NCI-H2196 (cell line): Measurements from ENCODE around the gene CASS4.
"Not testable (repeated sequence)": the region's sequence is repeated elsewhere in the genome, so short reads cannot be mapped to it uniquely, and the experiment has no call there.

Source experiments
- DNase-seq: peaks from one replicate; lab custom pipeline; 2025; ENCODE audit not compliant: unreplicated experiment; lab: John Stamatoyannopoulos, UW

Gene CASS4

GRCh38 chr20:56411759-56412472 lies at the start of gene CASS4:
CASS4 (plus strand) TSS chr20:56412260; CDS start chr20:56412459, 199 bp downstream.
- DNase-seq: no peak

GRCh38 chr20:56362833-56363413 lies 49.1 kb upstream of the CASS4 start:
- no peak for DNase-seq

DNA sequence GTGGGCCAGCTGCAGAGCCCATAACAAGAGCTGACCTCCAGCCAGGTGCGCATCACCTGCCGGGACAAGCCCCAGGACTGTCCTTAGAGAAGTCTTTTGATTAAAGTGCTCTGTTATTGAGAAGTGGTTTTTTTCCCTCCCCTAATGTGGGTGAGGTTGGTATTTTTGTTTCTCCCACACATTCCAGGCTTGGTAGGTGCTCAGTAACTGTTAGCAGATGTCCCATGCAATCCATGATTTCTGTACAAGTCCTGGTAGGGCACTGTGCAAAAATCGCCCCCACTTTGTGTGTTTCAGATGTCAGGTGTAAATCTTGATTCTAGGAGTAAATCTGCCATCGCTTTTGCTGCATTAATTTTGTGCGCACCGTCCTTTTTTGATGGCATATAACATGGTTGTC lies 48.6 kb upstream of the CASS4 start:
- DNase-seq: no peak

DNA sequence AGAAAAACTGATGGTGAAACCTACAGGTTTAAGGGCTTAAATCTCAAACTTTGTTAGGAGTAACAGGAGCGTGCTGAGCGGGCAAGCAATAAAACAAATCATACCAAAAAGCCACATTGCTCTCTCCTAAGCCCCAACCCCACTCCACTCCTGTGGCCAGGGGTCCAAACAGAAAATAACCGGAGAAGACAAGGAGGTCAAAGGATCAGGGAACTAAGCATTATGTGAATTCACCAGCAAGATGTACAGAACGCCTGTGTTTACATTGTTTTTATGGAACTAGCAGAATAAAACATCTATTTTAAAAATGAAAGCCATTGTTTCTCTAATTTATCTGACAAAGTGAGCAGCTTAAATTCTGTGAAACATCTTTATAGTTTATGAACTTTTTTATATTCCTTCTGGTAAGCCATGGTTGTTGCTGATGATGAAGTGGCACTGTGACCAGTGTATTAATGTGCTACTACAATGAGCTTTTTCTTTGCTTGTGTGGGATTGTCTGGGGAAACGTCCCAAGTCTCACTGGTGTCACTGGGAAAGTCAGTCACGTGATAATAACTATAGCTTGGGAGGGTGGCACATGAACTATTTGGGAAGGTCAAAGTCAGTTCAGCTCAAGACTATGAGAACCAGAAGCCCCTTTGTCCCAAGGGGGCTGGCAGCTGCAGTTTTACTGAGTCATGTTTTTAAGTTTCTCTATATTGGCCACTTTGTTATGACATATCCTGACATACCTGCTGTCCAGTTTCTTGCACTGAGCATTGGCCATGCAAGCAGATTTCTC lies 43.5 kb upstream of the CASS4 start:
- DNase-seq: no peak

DNA sequence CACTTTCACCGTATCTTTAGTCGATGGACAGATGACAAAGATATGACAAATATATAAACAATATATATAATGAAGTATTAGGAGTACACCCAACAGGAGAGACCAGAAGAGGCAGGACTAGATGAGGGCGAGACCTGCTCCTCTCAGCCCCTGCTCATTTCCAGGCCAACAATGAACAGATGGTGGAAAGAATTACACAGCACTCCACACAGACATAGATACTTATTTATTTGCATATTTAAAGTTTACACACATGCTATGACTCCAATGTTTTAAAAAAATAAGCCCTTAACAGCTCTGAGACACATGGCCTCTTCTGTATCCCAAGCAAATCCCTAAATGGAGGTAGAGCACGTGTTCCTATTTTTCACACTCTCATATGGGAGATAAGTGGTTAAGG lies 42.9 kb upstream of the CASS4 start:
- DNase-seq: no peak

DNA sequence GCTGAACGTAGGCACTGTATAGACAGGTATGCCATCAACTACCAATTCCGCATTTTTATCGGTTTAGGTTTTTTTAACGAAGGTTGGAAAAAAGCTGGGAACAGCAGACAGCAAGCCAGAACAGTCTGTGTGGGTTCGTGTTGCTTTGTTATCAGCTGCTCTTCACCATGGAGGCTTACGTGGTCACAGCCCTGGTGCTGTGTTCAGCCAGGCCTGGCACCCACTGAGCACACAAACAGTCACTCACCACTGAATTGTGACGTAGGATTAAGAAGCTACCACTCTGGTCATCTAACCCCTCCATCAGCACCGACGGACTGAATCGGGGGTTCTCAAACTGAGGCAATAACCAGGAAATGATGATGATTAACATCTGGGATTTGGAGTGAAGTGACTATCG lies 40.1 kb upstream of the CASS4 start:
- no peak for DNase-seq

DNA sequence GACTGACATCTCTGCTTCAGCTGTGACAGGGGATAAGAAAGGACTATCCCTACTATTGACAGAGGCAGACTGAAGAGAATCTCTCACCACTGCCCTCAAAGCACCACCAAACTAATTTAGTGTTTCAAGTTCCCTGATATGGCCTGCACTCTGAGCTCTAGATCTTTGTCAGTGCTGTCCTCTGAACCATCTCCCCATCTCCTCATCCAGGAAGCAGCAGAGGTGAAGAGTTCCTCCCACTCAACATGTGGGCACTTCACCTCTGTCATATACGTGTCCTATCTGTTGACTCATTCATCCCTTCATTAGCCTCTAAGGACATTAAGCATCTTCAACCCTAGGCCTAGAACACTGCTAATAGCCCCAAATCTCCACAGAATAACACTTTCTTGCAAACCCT lies 39.2 kb upstream of the CASS4 start:
- DNase-seq: no peak

DNA sequence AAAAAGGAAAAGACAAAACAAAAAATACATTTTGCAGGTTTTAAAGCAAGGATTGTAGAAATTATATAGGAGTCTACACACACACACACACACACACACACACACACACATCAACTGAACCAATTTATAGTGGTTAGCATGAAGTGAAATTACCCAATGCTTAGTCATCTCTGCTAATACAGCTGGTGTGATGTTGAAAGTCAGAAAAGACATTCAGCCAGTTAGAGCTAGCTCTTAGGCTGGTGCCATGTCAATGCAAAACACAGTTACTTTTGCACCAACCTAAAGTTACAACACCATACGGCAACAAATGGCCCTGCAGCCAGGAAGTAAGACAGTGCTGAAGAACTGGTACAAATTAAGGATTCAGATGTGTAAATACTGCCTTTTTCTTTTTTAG lies 38.1 kb upstream of the CASS4 start:
- DNase-seq: no peak

DNA sequence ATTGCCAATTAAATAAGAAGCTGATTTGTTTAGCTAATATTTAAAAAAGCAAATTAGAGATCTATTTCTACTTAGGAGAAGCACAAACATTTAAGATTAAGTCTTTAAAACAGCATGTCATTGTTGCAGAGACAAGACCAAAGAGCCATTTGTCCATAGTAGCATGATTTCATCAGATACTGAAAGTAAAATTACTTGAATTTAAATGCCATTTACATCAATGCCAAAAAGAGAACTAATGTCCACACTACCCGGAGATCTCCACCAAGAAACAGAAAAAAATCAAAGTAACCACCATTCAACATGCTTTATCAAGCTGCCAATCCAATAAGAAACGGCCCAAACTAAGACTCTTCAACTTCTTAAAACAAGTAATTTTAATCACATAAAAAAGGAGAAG lies 35.7 kb upstream of the CASS4 start:
- DNase-seq: no peak

- no peak for DNase-seq
These were observed 33.7 kb upstream of the CASS4 start for GRCh38 chr20:56378386-56378785.

- no peak for DNase-seq
These were observed 31.7 kb upstream of the CASS4 start for GRCh38 chr20:56380375-56380774.

DNA sequence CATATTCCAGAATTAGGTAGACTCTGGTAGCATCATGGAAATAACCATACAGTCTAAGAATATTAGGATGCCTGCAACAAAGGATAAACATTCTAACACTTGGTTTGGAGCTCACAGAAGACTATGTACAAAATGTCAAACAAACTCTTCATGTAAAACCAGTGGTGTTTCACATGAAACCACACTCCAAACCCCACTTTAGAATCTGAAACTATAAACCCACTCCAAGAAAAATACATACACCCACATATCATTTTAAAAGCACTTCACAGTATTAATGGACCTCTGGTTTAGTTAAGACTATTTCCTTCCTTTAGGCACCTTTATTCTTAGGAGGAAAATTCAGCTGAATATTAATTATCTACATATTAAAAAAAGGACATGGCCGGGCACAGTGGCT lies 30.6 kb upstream of the CASS4 start:
- no peak for DNase-seq

- DNase-seq: no peak
These were observed 29.4 kb upstream of the CASS4 start for GRCh38 chr20:56382696-56383095.

DNA sequence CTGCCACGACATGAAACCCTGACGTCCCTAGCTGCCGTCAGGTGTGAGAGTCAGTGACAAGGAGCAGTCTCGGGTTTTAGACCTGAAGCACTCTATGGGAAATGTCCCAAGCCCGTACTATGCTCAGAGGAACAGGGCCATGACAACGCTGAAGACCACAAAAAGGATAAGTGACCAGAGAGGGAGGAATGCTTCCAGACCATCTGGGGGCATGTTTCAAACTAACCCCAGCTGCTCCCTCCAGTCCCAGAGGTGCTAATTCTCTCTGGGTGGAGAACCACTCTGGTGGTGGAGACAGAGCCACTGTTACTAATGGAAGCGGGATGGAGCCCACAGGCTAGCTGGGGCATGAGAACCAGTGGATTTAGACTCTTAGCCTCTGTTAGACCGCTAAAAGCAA lies 28.7 kb upstream of the CASS4 start:
- DNase-seq: no peak

- no peak for DNase-seq
These were observed 26.9 kb upstream of the CASS4 start for GRCh38 chr20:56385130-56385529.

- no peak for DNase-seq
These were observed 25.8 kb upstream of the CASS4 start for GRCh38 chr20:56386219-56386618.

- DNase-seq: no peak
These were observed 23.2 kb upstream of the CASS4 start for GRCh38 chr20:56388882-56389281.

GRCh38 chr20:56389807-56390206 lies 22.3 kb upstream of the CASS4 start:
- DNase-seq: no peak

GRCh38 chr20:56390396-56390795 lies 21.7 kb upstream of the CASS4 start:
- not testable (repeated sequence) for DNase-seq

- no peak for DNase-seq
These were observed 21.0 kb upstream of the CASS4 start for GRCh38 chr20:56391037-56391436.

GRCh38 chr20:56391596-56392131 lies 20.4 kb upstream of the CASS4 start:
- no peak for DNase-seq
